Cardiac septum (tissue), 1 donor: ENCODE results near the gene SHBG. TPM values are rescaled to one million over a fixed set of nuclear protein-coding genes. Genes with fewer than 3 reads are reported as not detected.

Experiments used
- DNase-seq: peaks from one replicate; pipeline ENCODE4 v3.0.0-alpha.2; 2020; ENCODE audit warnings: low spot score
- intact Hi-C: fragments of 100-400 bp; cut with DNase I; formaldehyde crosslinking; loops from one replicate; pipeline ENCODE4 v1.14.0; 2022
- long read RNA-seq: library from polyadenylated mRNA; unstranded; transcript quantifications from one replicate; pipeline ENCODE4 v2.0.0, GENCODE V29; 2021
- total RNA-seq: library from RNA; stranded (reverse); fragmentation: NEBNext Ultra II Directional; extraction: Animal tissue kit (Norgen Biotek cat#: 25700); gene quantifications from one replicate; pipeline ENCODE4 v1.2.1, GENCODE V29; 2021
- donor health status: DM: no; HTN: no; CAD: no.

SHBG gene, protein sequence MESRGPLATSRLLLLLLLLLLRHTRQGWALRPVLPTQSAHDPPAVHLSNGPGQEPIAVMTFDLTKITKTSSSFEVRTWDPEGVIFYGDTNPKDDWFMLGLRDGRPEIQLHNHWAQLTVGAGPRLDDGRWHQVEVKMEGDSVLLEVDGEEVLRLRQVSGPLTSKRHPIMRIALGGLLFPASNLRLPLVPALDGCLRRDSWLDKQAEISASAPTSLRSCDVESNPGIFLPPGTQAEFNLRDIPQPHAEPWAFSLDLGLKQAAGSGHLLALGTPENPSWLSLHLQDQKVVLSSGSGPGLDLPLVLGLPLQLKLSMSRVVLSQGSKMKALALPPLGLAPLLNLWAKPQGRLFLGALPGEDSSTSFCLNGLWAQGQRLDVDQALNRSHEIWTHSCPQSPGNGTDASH
- 0.62 TPM for total RNA-seq
- long read RNA-seq, partial matches to known transcripts, result 0 of 2 reads
- long read RNA-seq, other reads (novel, unspliced or antisense), result 2 of 2 reads

DNA sequence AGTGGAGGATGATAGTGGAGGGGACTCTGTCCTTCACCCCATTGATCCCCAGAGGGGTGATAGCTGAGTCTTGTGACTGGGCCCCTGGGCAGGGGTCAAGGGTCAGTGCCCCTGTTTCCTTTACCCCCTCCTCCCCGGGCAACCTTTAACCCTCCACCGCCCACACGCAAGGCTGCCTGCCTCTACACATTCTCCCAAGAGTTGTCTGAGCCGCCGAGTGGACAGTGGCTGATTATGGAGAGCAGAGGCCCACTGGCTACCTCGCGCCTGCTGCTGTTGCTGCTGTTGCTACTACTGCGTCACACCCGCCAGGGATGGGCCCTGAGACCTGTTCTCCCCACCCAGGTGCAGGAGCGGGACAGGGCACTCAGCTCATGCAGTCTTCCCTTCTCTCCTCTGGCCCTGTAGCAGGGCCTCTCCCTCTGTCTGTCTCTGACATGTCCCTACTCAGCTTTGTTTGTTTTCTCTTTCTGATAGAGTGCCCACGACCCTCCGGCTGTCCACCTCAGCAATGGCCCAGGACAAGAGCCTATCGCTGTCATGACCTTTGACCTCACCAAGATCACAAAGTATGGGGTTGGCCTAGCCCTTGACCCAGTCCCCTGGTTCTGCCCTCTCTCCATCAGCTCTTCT lies at the start of gene SHBG:
Gene SHBG, plus strand, starts transcription at position 197 of the 633 bp plus-strand sequence. Its CDS starts 38 bp downstream, at position 235.
- no peak for DNase-seq
- intact Hi-C loops, result loop anchor here (2.0 to 5.0 kb wide), 2 partner anchors 43 to 57 kb away; partner anchors contain the start of gene TP53

DNA sequence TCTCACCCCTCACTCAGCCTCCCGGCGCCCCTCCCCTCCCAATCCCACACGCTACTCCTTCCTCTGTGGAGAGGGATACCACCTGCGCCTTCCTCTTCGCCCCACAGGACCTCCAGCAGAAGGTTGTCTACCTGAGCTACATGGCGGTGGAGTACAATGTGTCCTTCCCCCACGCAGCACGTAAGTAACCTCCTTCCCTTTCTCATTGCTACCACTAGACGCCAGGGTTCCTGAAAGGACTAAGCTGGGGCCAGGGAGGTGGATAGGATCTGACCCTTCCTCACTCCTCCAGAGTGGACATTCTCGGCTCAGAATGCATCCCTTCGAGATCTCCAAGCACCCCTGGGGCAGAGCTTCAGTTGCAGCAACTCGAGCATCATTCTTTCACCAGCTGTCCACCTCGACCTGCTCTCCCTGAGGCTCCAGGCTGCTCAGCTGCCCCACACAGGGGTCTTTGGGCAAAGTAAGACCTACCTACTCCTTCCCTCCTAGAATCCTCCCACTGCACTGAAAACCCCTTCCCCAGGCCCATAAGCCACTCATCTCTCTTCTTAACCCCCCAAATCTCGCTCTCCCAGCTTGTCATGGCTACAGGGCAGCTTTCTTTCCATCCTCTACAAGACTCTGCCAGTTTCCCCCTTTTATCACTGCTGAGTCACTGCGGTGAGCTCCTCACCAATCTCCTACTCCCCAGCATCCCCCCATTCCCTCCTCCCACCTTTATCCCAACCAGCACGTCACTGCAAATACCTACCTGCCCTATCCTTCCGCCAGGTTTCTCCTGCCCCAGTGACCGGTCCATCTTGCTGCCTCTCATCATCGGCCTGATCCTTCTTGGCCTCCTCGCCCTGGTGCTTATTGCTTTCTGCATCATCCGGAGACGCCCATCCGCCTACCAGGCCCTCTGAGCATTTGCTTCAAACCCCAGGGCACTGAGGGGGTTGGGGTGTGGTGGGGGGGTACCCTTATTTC lies 49.0 kb upstream of the SHBG start:
- no peak for DNase-seq

GRCh38 chr17:7582396-7583252 lies 47.3 kb upstream of the SHBG start:
- DNase-seq, result no peak

More for the DNA sequence above, 49.0 kb upstream of the SHBG start:
- intact Hi-C loops, result no loop called here

GRCh38 chr17:7583253-7584109 lies 46.5 kb upstream of the SHBG start, which contains the start of gene MPDU1:
Gene MPDU1, plus strand, starts transcription at chr17:7583852. Its CDS starts 11 bp downstream, at chr17:7583863.
- intact Hi-C loops, result loop anchor here (2.0 kb wide), 2 partner anchors 31 to 103 kb away; partner anchors contain the start of genes FXR2 and TP53
- peak; percentile 98 for DNase-seq

More at GRCh38 chr17:7582396-7583252, 47.3 kb upstream of the SHBG start:
- intact Hi-C loops, result loop anchor here (2.0 kb wide), 2 partner anchors 32 to 104 kb away; partner anchors contain the start of genes FXR2 and TP53

GRCh38 chr17:7586673-7587419 lies 43.1 kb upstream of the SHBG start:
- intact Hi-C loops, result loop anchor here (5.0 kb wide), 1 partner anchor 40 kb away; the partner anchor contains the start of gene SAT2
- no peak for DNase-seq

GRCh38 chr17:7587420-7588151 lies 42.3 kb upstream of the SHBG start:
- DNase-seq, result no peak
- intact Hi-C loops, result loop anchor here (5.0 kb wide), 1 partner anchor 40 kb away; the partner anchor contains the start of gene SAT2

DNA sequence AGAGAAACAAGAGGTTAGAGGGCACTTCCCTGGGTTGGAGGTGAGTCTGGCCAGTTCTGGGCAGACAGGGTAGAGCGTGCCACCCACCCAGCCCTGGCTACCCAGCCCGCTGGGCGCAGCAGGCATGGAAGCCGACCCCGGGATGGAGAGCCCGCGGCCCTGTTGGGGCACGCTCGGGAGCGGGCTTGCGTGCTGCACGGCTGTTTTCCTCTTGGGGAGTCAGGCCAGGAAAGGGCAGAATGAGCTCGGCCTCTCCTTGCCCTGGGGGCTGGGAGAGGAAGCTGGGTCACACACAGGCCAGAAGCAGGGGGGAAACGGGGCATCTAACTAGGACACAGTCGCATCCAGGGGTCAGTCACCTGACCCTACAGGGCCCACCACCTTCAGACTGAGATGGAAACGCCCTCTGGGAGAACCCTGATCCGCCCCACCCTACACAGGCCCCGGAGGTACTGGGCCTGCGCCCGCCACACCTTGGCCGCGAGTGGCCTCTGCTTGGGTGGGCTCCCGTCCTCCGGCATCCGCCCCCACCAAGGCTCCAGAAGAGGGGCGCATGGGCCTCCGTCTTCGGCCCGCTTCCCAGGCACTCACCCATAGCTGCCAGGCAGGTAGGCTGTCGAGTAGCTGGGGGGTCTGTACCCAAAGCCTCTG lies 41.3 kb upstream of the SHBG start:
- intact Hi-C loops, result loop anchor here (5.0 kb wide), 1 partner anchor 39 kb away; the partner anchor contains the start of gene SAT2
- no peak for DNase-seq

- intact Hi-C loops, result loop anchor here (5.0 kb wide), 1 partner anchor 38 kb away; the partner anchor contains the start of gene SAT2
- peak; percentile 92 for DNase-seq
These were observed 40.6 kb upstream of the SHBG start for GRCh38 chr17:7589204-7589868.

- DNase-seq, result no peak
- intact Hi-C loops, result loop anchor here (5.0 kb wide), 1 partner anchor 37 kb away; the partner anchor contains the start of gene SAT2
These were observed 39.8 kb upstream of the SHBG start, which contains the start of gene SOX15 for GRCh38 chr17:7589891-7590691. Gene SOX15, minus strand, starts transcription at chr17:7590094. Its CDS starts 418 bp downstream, at chr17:7589676.

DNA sequence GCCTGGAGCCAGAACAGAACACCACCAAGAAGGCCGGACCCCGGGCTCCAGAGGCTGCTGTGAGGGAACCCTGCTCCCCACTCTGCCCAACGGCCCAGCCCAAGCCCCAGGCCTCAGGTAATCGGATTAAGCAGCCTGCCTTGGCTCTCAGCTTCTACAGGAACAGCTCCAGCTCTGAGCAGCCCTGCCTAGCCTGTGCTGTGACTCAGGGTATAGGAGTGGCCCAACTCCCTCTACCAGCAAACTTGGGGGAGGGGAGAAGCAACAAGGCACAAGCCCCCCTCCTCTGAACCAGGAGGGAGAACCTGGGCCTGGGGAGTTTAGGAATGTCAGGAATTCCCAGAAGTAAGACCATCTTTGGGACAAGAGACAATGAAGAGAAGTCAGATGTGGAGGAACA lies 39.2 kb upstream of the SHBG start:
- DNase-seq, result no peak
- intact Hi-C loops, result no loop called here

GRCh38 chr17:7591596-7591995 lies 38.3 kb upstream of the SHBG start:
- intact Hi-C loops, result no loop called here

DNA sequence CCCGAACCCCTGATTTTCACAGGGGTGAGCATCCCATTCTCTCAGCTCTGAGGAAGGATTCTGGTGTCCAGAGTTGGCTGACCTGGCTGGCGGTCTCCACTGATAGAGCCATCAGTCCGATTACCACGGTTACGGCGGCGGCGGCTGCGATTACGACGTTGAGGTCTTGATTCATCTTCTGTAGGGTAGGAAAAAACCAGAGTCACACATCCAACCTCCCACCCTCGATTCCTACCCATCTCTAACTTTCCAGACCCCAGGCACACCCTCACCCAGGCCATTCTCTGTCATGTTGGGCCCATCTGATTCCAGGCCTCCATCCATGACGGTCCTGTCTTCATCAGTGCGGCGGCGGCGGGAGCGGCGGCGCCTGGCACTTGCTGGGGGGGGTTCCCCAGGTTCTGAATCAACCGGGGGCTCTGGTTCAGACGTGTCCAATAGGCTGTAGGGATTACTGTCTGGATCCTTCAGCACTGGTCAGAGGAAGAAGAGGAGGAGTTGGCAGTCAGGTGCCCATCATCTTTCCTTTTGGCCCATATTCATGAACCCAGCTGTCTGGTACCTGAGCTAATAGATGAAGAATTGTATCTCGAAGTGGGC lies 37.4 kb upstream of the SHBG start:
- intact Hi-C loops, result no loop called here

More at GRCh38 chr17:7591596-7591995, 38.3 kb upstream of the SHBG start:
- no peak for DNase-seq

GRCh38 chr17:7593296-7593695 lies 36.6 kb upstream of the SHBG start:
- no peak for DNase-seq
- intact Hi-C loops, result no loop called here

More for the DNA sequence above, 37.4 kb upstream of the SHBG start:
- DNase-seq, result no peak
